Lung (tissue), 12 donors: ENCODE measurements around the gene MMP25. TPM values are rescaled to one million over a fixed set of nuclear protein-coding genes. Genes with fewer than 3 reads are reported as not detected.

Source experiments
- ATAC-seq: fragments of 200-7000 bp; cut with Tn5 transposase; one replicate; pipeline ENCODE4 v1.9.1; 2020; ENCODE audit warnings: moderate number of reproducible peaks; ENCODE audit not compliant: insufficient read depth, low FRiP score
- DNase-seq, 3 donors: peaks; one replicate each; pipeline ENCODE4 v3.0.0-alpha.2; 2013 to 2017
- H3K27ac ChIP-seq, 2 donors: one replicate each; pipeline ENCODE4 v1.5.1; 2013; ENCODE audit warnings: mild to moderate bottlenecking in 2 of 2, moderate library complexity in 2 of 2, control low read depth in 1 of 2, inconsistent platforms in 1 of 2, low read depth in 1 of 2, low read length in 1 of 2
- H3K27me3 ChIP-seq, 3 donors: one replicate each; pipeline ENCODE4 v1.5.1; 2013; ENCODE audit warnings: low read length in 2 of 3; ENCODE audit not compliant: control insufficient read depth in 3 of 3, insufficient read depth in 3 of 3
- H3K36me3 ChIP-seq, 4 donors: one replicate each; pipeline ENCODE4 v1.5.1; 2013; ENCODE audit warnings: low read length in 4 of 4, mild to moderate bottlenecking in 1 of 4, moderate library complexity in 1 of 4; ENCODE audit not compliant: control insufficient read depth in 4 of 4, insufficient read depth in 4 of 4
- H3K4me1 ChIP-seq, 5 donors: one replicate each; pipeline ENCODE4 v1.5.1; 2013; ENCODE audit warnings: low read length in 5 of 5, mild to moderate bottlenecking in 2 of 5, moderate library complexity in 1 of 5; ENCODE audit not compliant: control insufficient read depth in 5 of 5, insufficient read depth in 5 of 5
- H3K4me3 ChIP-seq: one replicate; pipeline ENCODE4 v1.5.1; 2013; ENCODE audit warnings: mild to moderate bottlenecking, control low read depth, moderate library complexity
- H3K9ac ChIP-seq, 2 donors: one replicate each; pipeline ENCODE4 v1.5.1; 2013; ENCODE audit warnings: low read length in 2 of 2, control low read depth in 1 of 2; ENCODE audit not compliant: insufficient read depth in 1 of 2
- H3K9me3 ChIP-seq, 4 donors: one replicate each; pipeline ENCODE4 v1.5.1; 2013; ENCODE audit warnings: low read length in 3 of 4, mild to moderate bottlenecking in 1 of 4, moderate library complexity in 1 of 4; ENCODE audit not compliant: control insufficient read depth in 4 of 4, insufficient read depth in 3 of 4
- CTCF ChIP-seq: IDR thresholded peaks from 2 replicates; pipeline ENCODE4 v1.5.1; 2012; ENCODE audit warnings: mild to moderate bottlenecking; ENCODE audit errors: control extremely low read depth, extremely low read depth
- WGBS, 2 donors: extraction: QIAGEN DNeasy Blood & Tissue Kit; methylation state at CpG; one replicate each; pipeline ENCODE4 v1.1.7; 2013; 5-methylcytosine and 5-hydroxymethylcytosine counted together
- polyA plus RNA-seq, 2 donors: library from polyadenylated mRNA; stranded (reverse); fragments of 200-250 nt; gene quantifications; one replicate each; pipeline ENCODE4 v1.2.1, GENCODE V29; 2013
- total RNA-seq, 2 donors: library from RNA; depleted of rRNA in 1 of 2; stranded (reverse); fragments of >200 nt in 1 of 2; gene quantifications; one replicate each; pipeline ENCODE4 v1.2.1, GENCODE V29; 2014 to 2021
- donor health status: control.
- donor health status: control.
- donor health status: Bipolar disorder and iron deficiency.
- donor health status: healthy.
- donor health status: DM: yes; HTN: yes; CAD: no.

The MMP25 gene
- total and polyA plus RNA-seq, 4 donors = 4.2 to 94.4 (median 20.6) TPM

GRCh38 chr16:3020247-3020603 lies 26.1 kb upstream of the MMP25 start, which contains the start of gene TNFRSF12A:
Gene TNFRSF12A (plus strand): TSS chr16:3020368. CDS start chr16:3020398, 30 bp downstream.
- Histone ChIP-seq H3K9me3 (no peaks in the 10 kb centered on the region), H3K27me3 (peaks cover 0 to 13% (median 9%) of the 10 kb centered on the region in 3 donors), H3K27ac (peak within 1 kb of the TSS; percentile 96 to 99), H3K4me1 (peaks cover 0 to 40% (median 26%) of the 10 kb centered on the region in 5 donors), H3K4me3 (peak within 1 kb of the TSS; percentile 75), H3K36me3 (peaks cover 0 to 3% (median 0%) of the 10 kb centered on the region in 4 donors), H3K9ac (peak within 1 kb of the TSS; percentile 42 to 55)
- whole genome bisulfite sequencing, 2 donors = 0% methylated on average over 45 to 49 of the region's 49 CpGs
- TF ChIP-seq CTCF = no peak
- DNase-seq (peak; percentile 74 to 84 (median 81)), ATAC-seq (peak; percentile 48)

GRCh38 chr16:3020604-3021448 lies 25.5 kb upstream of the MMP25 start:
- peaks cover 0 to 39% (median 26%) of the 10 kb centered on the region in 5 donors for H3K4me1 ChIP-seq
- peaks cover 0 to 13% (median 9%) of the 10 kb centered on the region in 3 donors for H3K27me3 ChIP-seq
- H3K9me3 ChIP-seq = no peaks in the 10 kb centered on the region
- H3K27ac ChIP-seq = peak overlapping the region; percentile 96 to 99
- no peak for TF ChIP-seq CTCF
- peak; percentile 52 to 77 (median 61) for DNase-seq
- ATAC-seq = peak; percentile 46
- WGBS, 2 donors = 0 to 1% methylated on average over 43 to 57 of the region's 57 CpGs
- H3K4me3 ChIP-seq = peak overlapping the region; percentile 75
- peak overlapping the region; percentile 42 to 55 for H3K9ac ChIP-seq
- H3K36me3 ChIP-seq = peaks cover 0 to 5% (median 2%) of the 10 kb centered on the region in 4 donors

- Histone ChIP-seq H3K4me3 (peak overlapping the region; percentile 75), H3K36me3 (peaks cover 0 to 13% (median 6%) of the 10 kb centered on the region in 4 donors), H3K27me3 (peaks cover 0 to 10% (median 9%) of the 10 kb centered on the region in 3 donors), H3K9ac (peak overlapping the region in 1 of 2 donors; percentile 55), H3K9me3 (no peaks in the 10 kb centered on the region), H3K27ac (peak overlapping the region; percentile 96), H3K4me1 (peaks cover 0 to 39% (median 26%) of the 10 kb centered on the region in 5 donors)
- TF ChIP-seq CTCF = no peak
- ATAC-seq (peak; percentile 45), DNase-seq (peak; percentile 59 to 67 (median 63))
- 17 to 19% methylated on average over 22 to 25 of the region's 25 CpGs for WGBS, 2 donors
Observed at GRCh38 chr16:3021449-3022207, 24.7 kb upstream of the MMP25 start.
